ENCODE results near the gene IL27RA. TPM values are rescaled to one million over a fixed set of nuclear protein-coding genes. Genes with fewer than 3 reads are reported as not detected.

Gene IL27RA
- total and polyA plus RNA-seq, 2 experiments from 2014 or later, result 7.7 to 11.4 TPM

- peaks cover 4% of the 10 kb centered on the region; the same call in 1 of the 2 replicates for H3K4me1 ChIP-seq (ENCODE audit: insufficient read depth)
- peaks cover 10% of the 10 kb centered on the region; the same call in 1 of the 2 replicates for H3K27me3 ChIP-seq (ENCODE audit: insufficient read depth)
- peaks cover 13% of the 10 kb centered on the region for H3K27me3 Mint-ChIP-seq (ENCODE audit: insufficient read depth, low read depth, poor library complexity)
- TF ChIP-seq ZNF114 (CRISPR knock-in tag; IDR thresholded peaks at IDR 0.05), result no peak
- TF ChIP-seq EZH2phosphoT487 (IDR thresholded peaks at IDR 0.05; ENCODE audit: unreplicated experiment), result no peak
- TF ChIP-seq, protein P1, sequence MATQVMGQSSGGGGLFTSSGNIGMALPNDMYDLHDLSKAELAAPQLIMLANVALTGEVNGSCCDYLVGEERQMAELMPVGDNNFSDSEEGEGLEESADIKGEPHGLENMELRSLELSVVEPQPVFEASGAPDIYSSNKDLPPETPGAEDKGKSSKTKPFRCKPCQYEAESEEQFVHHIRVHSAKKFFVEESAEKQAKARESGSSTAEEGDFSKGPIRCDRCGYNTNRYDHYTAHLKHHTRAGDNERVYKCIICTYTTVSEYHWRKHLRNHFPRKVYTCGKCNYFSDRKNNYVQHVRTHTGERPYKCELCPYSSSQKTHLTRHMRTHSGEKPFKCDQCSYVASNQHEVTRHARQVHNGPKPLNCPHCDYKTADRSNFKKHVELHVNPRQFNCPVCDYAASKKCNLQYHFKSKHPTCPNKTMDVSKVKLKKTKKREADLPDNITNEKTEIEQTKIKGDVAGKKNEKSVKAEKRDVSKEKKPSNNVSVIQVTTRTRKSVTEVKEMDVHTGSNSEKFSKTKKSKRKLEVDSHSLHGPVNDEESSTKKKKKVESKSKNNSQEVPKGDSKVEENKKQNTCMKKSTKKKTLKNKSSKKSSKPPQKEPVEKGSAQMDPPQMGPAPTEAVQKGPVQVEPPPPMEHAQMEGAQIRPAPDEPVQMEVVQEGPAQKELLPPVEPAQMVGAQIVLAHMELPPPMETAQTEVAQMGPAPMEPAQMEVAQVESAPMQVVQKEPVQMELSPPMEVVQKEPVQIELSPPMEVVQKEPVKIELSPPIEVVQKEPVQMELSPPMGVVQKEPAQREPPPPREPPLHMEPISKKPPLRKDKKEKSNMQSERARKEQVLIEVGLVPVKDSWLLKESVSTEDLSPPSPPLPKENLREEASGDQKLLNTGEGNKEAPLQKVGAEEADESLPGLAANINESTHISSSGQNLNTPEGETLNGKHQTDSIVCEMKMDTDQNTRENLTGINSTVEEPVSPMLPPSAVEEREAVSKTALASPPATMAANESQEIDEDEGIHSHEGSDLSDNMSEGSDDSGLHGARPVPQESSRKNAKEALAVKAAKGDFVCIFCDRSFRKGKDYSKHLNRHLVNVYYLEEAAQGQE (IDR thresholded peaks at IDR 0.05; ENCODE audit: unreplicated experiment), result no peak
- no peak for TF ChIP-seq ZNF331 (CRISPR knock-in tag; IDR thresholded peaks at IDR 0.05; ENCODE audit: low read depth)
- TF ChIP-seq POLR2AphosphoS5 (IDR thresholded peaks at IDR 0.05; ENCODE audit: low read depth), result no peak
- TF ChIP-seq EZH2 (IDR thresholded peaks at IDR 0.05; ENCODE audit: low read depth, unreplicated experiment), result no peak
- TF ChIP-seq NANOG (IDR thresholded peaks at IDR 0.05; ENCODE audit: borderline replicate concordance), result no peak
- TF ChIP-seq, protein P2, sequence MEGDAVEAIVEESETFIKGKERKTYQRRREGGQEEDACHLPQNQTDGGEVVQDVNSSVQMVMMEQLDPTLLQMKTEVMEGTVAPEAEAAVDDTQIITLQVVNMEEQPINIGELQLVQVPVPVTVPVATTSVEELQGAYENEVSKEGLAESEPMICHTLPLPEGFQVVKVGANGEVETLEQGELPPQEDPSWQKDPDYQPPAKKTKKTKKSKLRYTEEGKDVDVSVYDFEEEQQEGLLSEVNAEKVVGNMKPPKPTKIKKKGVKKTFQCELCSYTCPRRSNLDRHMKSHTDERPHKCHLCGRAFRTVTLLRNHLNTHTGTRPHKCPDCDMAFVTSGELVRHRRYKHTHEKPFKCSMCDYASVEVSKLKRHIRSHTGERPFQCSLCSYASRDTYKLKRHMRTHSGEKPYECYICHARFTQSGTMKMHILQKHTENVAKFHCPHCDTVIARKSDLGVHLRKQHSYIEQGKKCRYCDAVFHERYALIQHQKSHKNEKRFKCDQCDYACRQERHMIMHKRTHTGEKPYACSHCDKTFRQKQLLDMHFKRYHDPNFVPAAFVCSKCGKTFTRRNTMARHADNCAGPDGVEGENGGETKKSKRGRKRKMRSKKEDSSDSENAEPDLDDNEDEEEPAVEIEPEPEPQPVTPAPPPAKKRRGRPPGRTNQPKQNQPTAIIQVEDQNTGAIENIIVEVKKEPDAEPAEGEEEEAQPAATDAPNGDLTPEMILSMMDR (conservative IDR thresholded peaks at IDR 0.05; ENCODE audit: low read depth in 2 of 2), result no peak
- no peaks in the 10 kb centered on the region for H3K9me3 Mint-ChIP-seq
- H4K20me1 ChIP-seq (replicated peaks; ENCODE audit: insufficient read depth), result no peaks in the 10 kb centered on the region
- H3K36me3 Mint-ChIP-seq (ENCODE audit: low read depth), result no peaks in the 10 kb centered on the region
- no peaks in the 10 kb centered on the region for H3K9me2 ChIP-seq (ENCODE audit: insufficient read depth)
- no peak for ATAC-seq
- H3K36me3 ChIP-seq (ENCODE audit: insufficient read depth), result no peaks in the 10 kb centered on the region
- H2AFZ ChIP-seq, result no peak within 1 kb of the TSS
- H3F3A ChIP-seq (replicated peaks; ENCODE audit: low read depth), result peaks cover 3% of the 10 kb centered on the region; the same call in 1 of the 2 replicates
- H3K4me1 Mint-ChIP-seq, result peaks cover 8% of the 10 kb centered on the region; the same call in 2 of the 3 replicates
- no peak within 1 kb of the TSS for H3K4me3 ChIP-seq
- H3K27ac Mint-ChIP-seq, result no peak within 1 kb of the TSS
- no peak within 1 kb of the TSS for H3K4me2 ChIP-seq
- no peak for DNase-seq (ENCODE audit: low spot score)
- H3K27ac ChIP-seq (ENCODE audit: low read depth), result no peak within 1 kb of the TSS
- no peak within 1 kb of the TSS for H3K4me3 Mint-ChIP-seq
- H3K79me2 ChIP-seq (replicated peaks; ENCODE audit: insufficient read depth), result no peaks in the 10 kb centered on the region
Measured at GRCh38 chr19:14027856-14028450, 3.6 kb upstream of the IL27RA start, which contains the start of gene RLN3. TSS of gene RLN3 (plus strand) at chr19:14028148. CDS start at chr19:14028205, 57 bp downstream.

GRCh38 chr19:14028901-14029300, 2.7 kb upstream of the IL27RA start:
- Histone ChIP-seq H3K27me3 (ENCODE audit: insufficient read depth) (peaks cover 10% of the 10 kb centered on the region; the same call in 1 of the 2 replicates), H3K27ac (ENCODE audit: low read depth) (no peak overlapping the region), H3K36me3 (ENCODE audit: insufficient read depth) (no peaks in the 10 kb centered on the region), H3F3A (replicated peaks; ENCODE audit: low read depth) (peaks cover 4% of the 10 kb centered on the region; the same call in 1 of the 2 replicates), H3K79me2 (replicated peaks; ENCODE audit: insufficient read depth) (no peaks in the 10 kb centered on the region), H3K4me1 (ENCODE audit: insufficient read depth) (peaks cover 4% of the 10 kb centered on the region; the same call in 1 of the 2 replicates), H3K4me2 (no peak overlapping the region), H3K4me3 (no peak overlapping the region), H3K9me2 (ENCODE audit: insufficient read depth) (no peaks in the 10 kb centered on the region), H4K20me1 (replicated peaks; ENCODE audit: insufficient read depth) (no peaks in the 10 kb centered on the region), H2AFZ (no peak overlapping the region)
- H3K27me3 Mint-ChIP-seq (ENCODE audit: insufficient read depth, low read depth, poor library complexity), result peaks cover 13% of the 10 kb centered on the region
- TF ChIP-seq ETS1 (IDR thresholded peaks at IDR 0.05) (no peak), STAT1 (IDR thresholded peaks at IDR 0.05; ENCODE audit: unreplicated experiment) (no peak), EZH2 (IDR thresholded peaks at IDR 0.05; ENCODE audit: low read depth, unreplicated experiment) (no peak), CREB1 (CRISPR knock-in tag; IDR thresholded peaks at IDR 0.05; ENCODE audit: low read depth) (no peak), ZNF114 (CRISPR knock-in tag; IDR thresholded peaks at IDR 0.05) (no peak), JUNB (IDR thresholded peaks at IDR 0.05; ENCODE audit: unreplicated experiment) (no peak), ZNF331 (CRISPR knock-in tag; IDR thresholded peaks at IDR 0.05; ENCODE audit: low read depth) (no peak), POLR2AphosphoS5 (IDR thresholded peaks at IDR 0.05; ENCODE audit: low read depth) (no peak)
- TF ChIP-seq, protein P1 (IDR thresholded peaks at IDR 0.05; ENCODE audit: unreplicated experiment), result no peak
- no peaks in the 10 kb centered on the region; the same call in 2 of the 3 replicates for H3K36me3 Mint-ChIP-seq (ENCODE audit: low read depth)
- DNase-seq (ENCODE audit: low spot score), result no peak
- no peak overlapping the region for H3K27ac Mint-ChIP-seq
- no peaks in the 10 kb centered on the region for H3K9me3 Mint-ChIP-seq
- no peak for ATAC-seq
- H3K4me3 Mint-ChIP-seq, result no peak overlapping the region
- H3K4me1 Mint-ChIP-seq, result peaks cover 5% of the 10 kb centered on the region

Measured in GM23338 (cell line).